NCI-H1417 treated with DMSO at 0.1 percent for 48 hours (cell line): ENCODE measurements around the gene R3HDM4.
"Not testable (repeated sequence)": the region's sequence is repeated elsewhere in the genome, so short reads cannot be mapped to it uniquely, and the experiment has no call there.

ENCODE experiments used
- DNase-seq: peaks from one replicate; lab custom pipeline; 2025; lab: John Stamatoyannopoulos, UW

Gene R3HDM4

GRCh38 chr19:855566-856120, 57.4 kb downstream of the R3HDM4 start:
- no peak for DNase-seq

- DNase-seq: no peak
Measured at GRCh38 chr19:855142-855541, 57.9 kb downstream of the R3HDM4 start.

- DNase-seq: no peak
Measured at GRCh38 chr19:854549-854948, 58.5 kb downstream of the R3HDM4 start.

- not testable (repeated sequence) for DNase-seq
Measured at GRCh38 chr19:853614-854220, 59.3 kb downstream of the R3HDM4 start.

- no peak for DNase-seq
Measured at GRCh38 chr19:853014-853585, 59.9 kb downstream of the R3HDM4 start.

GRCh38 chr19:852136-853013, 60.6 kb downstream of the R3HDM4 start, which contains the start of gene ELANE:
ELANE (plus strand) TSS chr19:852303; CDS start chr19:852329, 26 bp downstream.
- no peak for DNase-seq

- no peak for DNase-seq
Measured at GRCh38 chr19:850979-851335, 62.1 kb downstream of the R3HDM4 start.

GRCh38 chr19:850221-850978, 62.6 kb downstream of the R3HDM4 start:
- peak; percentile 54 for DNase-seq

- DNase-seq: not testable (repeated sequence)
Measured at GRCh38 chr19:849195-849594, 63.8 kb downstream of the R3HDM4 start.

GRCh38 chr19:848386-848921, 64.6 kb downstream of the R3HDM4 start:
- no peak for DNase-seq
